Subcutaneous adipose tissue (tissue), 4 donors: Measurements from ENCODE around the gene PAM. TPM values are rescaled to one million over a fixed set of nuclear protein-coding genes. Genes with fewer than 3 reads are reported as not detected.

Experiments used
- CTCF ChIP-seq: fragments of 450-650 bp; IDR thresholded peaks from one replicate; pipeline ENCODE4 v1.5.1; 2016; ENCODE audit warnings: low read depth, mild to moderate bottlenecking, control low read depth, antibody characterized with exemption, moderate library complexity
- total RNA-seq, 4 donors: library from RNA; depleted of rRNA; stranded (reverse); fragments of >200 nt; gene quantifications; one replicate each; pipeline ENCODE4 v1.1.0, GENCODE V29; 2016

PAM gene
- total RNA-seq, 4 donors from 2014 or later: 142 to 289 (median 225) TPM

GRCh38 chr5:102782217-102782872, 27.2 kb downstream of the PAM start:
- no peak for TF ChIP-seq CTCF

- no peak for TF ChIP-seq CTCF
These were observed 32.0 kb downstream of the PAM start for GRCh38 chr5:102787134-102787533.

- no peak for TF ChIP-seq CTCF
These were observed 33.7 kb downstream of the PAM start for GRCh38 chr5:102788788-102789187.

GRCh38 chr5:102789469-102789868, 34.4 kb downstream of the PAM start:
- TF ChIP-seq CTCF: no peak

- no peak for TF ChIP-seq CTCF
These were observed 35.6 kb downstream of the PAM start for GRCh38 chr5:102790748-102791147.

GRCh38 chr5:102792705-102793104, 37.6 kb downstream of the PAM start:
- no peak for TF ChIP-seq CTCF

GRCh38 chr5:102794047-102794446, 38.9 kb downstream of the PAM start:
- no peak for TF ChIP-seq CTCF
